GM12878 (cell line): ENCODE measurements around the gene NDE1. TPM values are rescaled to one million over a fixed set of nuclear protein-coding genes. Genes with fewer than 3 reads are reported as not detected.

ENCODE experiments used
- ESRRA ChIP-seq: IDR thresholded peaks from 2 replicates; pipeline ENCODE4 v1.6.1; 2012; ENCODE audit warnings: mild to moderate bottlenecking, low read length, improper control_type of control experiment
- GATAD2B ChIP-seq: fragments of 450-650 bp; conservative IDR thresholded peaks from 2 replicates; pipeline ENCODE4 v1.6.1; 2017; ENCODE audit warnings: low read depth, mild to moderate bottlenecking, moderate library complexity
- HDAC2 ChIP-seq: fragments of 200-600 bp; sonication (generic); IDR thresholded peaks from 2 replicates; pipeline ENCODE4 v1.6.1; 2017
- IKZF2 ChIP-seq, 2 experiments: fragments of 450-650 bp; IDR thresholded peaks; 2 replicates each; pipeline ENCODE4 v1.6.1; 2017; ENCODE audit warnings: mild to moderate bottlenecking in 2 of 2, moderate library complexity in 2 of 2
- MYB ChIP-seq: fragments of 150-350 bp; IDR thresholded peaks from 2 replicates; pipeline ENCODE4 v1.6.1; 2014; ENCODE audit warnings: mild to moderate bottlenecking, low read depth, low read length, borderline replicate concordance
- PAX5 ChIP-seq: IDR thresholded peaks from 2 replicates; pipeline ENCODE4 v1.6.1; 2011; ENCODE audit warnings: low read depth, low read length, borderline replicate concordance
- PML ChIP-seq: IDR thresholded peaks from 2 replicates; pipeline ENCODE4 v1.6.1; 2012; ENCODE audit warnings: low read length, inconsistent platforms
- RFX5 ChIP-seq: IDR thresholded peaks from 2 replicates; pipeline ENCODE4 v1.6.1; 2011; ENCODE audit warnings: low read depth, low read length, improper control_type of control experiment
- SUPT20H ChIP-seq: IDR thresholded peaks from 2 replicates; pipeline ENCODE4 v1.6.1; 2011; ENCODE audit warnings: low read depth, mild to moderate bottlenecking, low read length, moderate library complexity, borderline replicate concordance; ENCODE audit not compliant: control insufficient read depth
- TARDBP ChIP-seq: IDR thresholded peaks from 2 replicates; pipeline ENCODE4 v1.6.1; 2016; ENCODE audit warnings: borderline replicate concordance
- polyA plus RNA-seq, 11 experiments: library from polyadenylated mRNA; depleted of rRNA in 4 of 11; unstranded in 6 of 11; stranded (reverse) in 5 of 11; fragments of >200 nt; fragmentation: Nextera tagmentation in 4 of 11; fragmentation: Illumina TruSeq in 1 of 11; extraction: Ambion mirVana in 4 of 11; extraction: Trizol in 1 of 11; gene quantifications; 1 replicate in 1 of 11; 2 replicates in 10 of 11; pipeline versions ENCODE4 v1.2.1 to v1.2.3, GENCODE V29; 2011 to 2016; ENCODE audit warnings: inconsistent platforms in 2 of 11, missing spikeins in 2 of 11, low read depth in 1 of 11
- total RNA-seq, 4 experiments: library from RNA; depleted of rRNA in 3 of 4; stranded (reverse); fragments of >200 nt in 3 of 4; fragmentation: Illumina TruSeq in 1 of 4; extraction: Trizol in 1 of 4; gene quantifications; 2 replicates each; pipeline versions ENCODE4 v1.2.1 to v1.2.3, GENCODE V29; 2013 to 2021
- TF ChIP-seq, protein P1 (sequence below): fragments of 450-650 bp; IDR thresholded peaks from 2 replicates; pipeline ENCODE4 v1.6.1; 2017; ENCODE audit warnings: low read depth, mild to moderate bottlenecking, moderate library complexity
- TF ChIP-seq, protein P2 (sequence below): IDR thresholded peaks from 2 replicates; pipeline ENCODE4 v1.6.1; 2012; ENCODE audit warnings: low read depth, low read length, improper control_type of control experiment

The NDE1 gene
- total and polyA plus RNA-seq, 10 of the 15 experiments (the other 5 are each of a cell fraction or from before 2014, with no cell fraction given), result 5.7 to 148 (median 87.8) TPM

DNA sequence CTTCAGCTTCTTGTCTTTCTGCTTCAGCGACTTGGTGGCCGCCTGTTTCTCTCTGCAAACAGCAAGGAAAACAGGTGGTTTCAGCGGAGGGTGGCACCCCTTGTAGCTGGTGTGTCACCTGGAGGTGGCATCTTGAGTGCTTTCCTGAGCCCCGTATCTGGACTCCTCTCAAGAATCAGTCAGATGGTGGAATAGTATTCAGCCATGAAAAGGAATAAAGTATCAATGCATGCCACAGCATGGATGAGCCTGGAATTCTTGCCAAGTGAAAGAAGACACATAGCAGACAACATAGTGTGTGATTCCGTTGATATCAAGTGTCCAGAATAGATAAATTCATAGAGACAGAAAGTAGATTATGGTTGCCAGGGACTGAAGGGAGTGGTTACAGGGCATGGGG lies 65.2 kb downstream of the NDE1 start (continued):
- TF ChIP-seq, protein P1, sequence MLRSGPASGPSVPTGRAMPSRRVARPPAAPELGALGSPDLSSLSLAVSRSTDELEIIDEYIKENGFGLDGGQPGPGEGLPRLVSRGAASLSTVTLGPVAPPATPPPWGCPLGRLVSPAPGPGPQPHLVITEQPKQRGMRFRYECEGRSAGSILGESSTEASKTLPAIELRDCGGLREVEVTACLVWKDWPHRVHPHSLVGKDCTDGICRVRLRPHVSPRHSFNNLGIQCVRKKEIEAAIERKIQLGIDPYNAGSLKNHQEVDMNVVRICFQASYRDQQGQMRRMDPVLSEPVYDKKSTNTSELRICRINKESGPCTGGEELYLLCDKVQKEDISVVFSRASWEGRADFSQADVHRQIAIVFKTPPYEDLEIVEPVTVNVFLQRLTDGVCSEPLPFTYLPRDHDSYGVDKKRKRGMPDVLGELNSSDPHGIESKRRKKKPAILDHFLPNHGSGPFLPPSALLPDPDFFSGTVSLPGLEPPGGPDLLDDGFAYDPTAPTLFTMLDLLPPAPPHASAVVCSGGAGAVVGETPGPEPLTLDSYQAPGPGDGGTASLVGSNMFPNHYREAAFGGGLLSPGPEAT, result no peak
- TF ChIP-seq ESRRA (no peak), PAX5 (no peak), GATAD2B (no peak), TARDBP (no peak), MYB (no peak), RFX5 (no peak), PML (no peak), SUPT20H (no peak), IKZF2 (IDR thresholded peaks at IDR 0.05) (no peak), HDAC2 (no peak)
- TF ChIP-seq, protein P2, sequence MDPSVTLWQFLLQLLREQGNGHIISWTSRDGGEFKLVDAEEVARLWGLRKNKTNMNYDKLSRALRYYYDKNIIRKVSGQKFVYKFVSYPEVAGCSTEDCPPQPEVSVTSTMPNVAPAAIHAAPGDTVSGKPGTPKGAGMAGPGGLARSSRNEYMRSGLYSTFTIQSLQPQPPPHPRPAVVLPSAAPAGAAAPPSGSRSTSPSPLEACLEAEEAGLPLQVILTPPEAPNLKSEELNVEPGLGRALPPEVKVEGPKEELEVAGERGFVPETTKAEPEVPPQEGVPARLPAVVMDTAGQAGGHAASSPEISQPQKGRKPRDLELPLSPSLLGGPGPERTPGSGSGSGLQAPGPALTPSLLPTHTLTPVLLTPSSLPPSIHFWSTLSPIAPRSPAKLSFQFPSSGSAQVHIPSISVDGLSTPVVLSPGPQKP, result no peak
